Type B pancreatic cell (in vitro differentiated cells): ENCODE measurements around the gene EPB41L1. TPM values are rescaled to one million over a fixed set of nuclear protein-coding genes. Genes with fewer than 3 reads are reported as not detected.

Source experiments
- DNase-seq: peaks from one replicate; pipeline ENCODE4 v3.0.0; 2021; ENCODE audit warnings: mixed read lengths; ENCODE audit not compliant: unreplicated experiment; ENCODE audit errors: extremely low spot score
- H3K27ac Mint-ChIP-seq: 2 replicates; pipeline ENCODE4 v1.8.0; 2021; ENCODE audit warnings: mild to moderate bottlenecking, mixed read lengths
- H3K27me3 Mint-ChIP-seq: 2 replicates; pipeline ENCODE4 v1.8.0; 2021; ENCODE audit warnings: mixed read lengths
- H3K36me3 Mint-ChIP-seq: 2 replicates; pipeline ENCODE4 v1.8.0; 2021; ENCODE audit warnings: mixed read lengths
- H3K4me1 Mint-ChIP-seq: one replicate; pipeline ENCODE4 v1.8.0; 2021; ENCODE audit warnings: mixed read lengths; ENCODE audit not compliant: unreplicated experiment
- H3K4me3 Mint-ChIP-seq: 2 replicates; pipeline ENCODE4 v1.8.0; 2021; ENCODE audit warnings: mild to moderate bottlenecking, mixed read lengths
- H3K9me3 Mint-ChIP-seq: 2 replicates; pipeline ENCODE4 v1.8.0; 2021; ENCODE audit warnings: mixed read lengths
- total RNA-seq: library from RNA; stranded (reverse); gene quantifications from 2 replicates; pipeline ENCODE4 v1.2.1, GENCODE V29; 2021; ENCODE audit warnings: low replicate concordance
- TF ChIP-seq, protein P1 (sequence below): fragments of 200-600 bp; sonication (generic); conservative IDR thresholded peaks from 2 replicates; pipeline ENCODE4 v1.5.0; 2021; ENCODE audit warnings: antibody characterized with exemption, mild to moderate bottlenecking

Gene EPB41L1
- total RNA-seq, 1 donor from 2014 or later = 68.1 TPM

DNA sequence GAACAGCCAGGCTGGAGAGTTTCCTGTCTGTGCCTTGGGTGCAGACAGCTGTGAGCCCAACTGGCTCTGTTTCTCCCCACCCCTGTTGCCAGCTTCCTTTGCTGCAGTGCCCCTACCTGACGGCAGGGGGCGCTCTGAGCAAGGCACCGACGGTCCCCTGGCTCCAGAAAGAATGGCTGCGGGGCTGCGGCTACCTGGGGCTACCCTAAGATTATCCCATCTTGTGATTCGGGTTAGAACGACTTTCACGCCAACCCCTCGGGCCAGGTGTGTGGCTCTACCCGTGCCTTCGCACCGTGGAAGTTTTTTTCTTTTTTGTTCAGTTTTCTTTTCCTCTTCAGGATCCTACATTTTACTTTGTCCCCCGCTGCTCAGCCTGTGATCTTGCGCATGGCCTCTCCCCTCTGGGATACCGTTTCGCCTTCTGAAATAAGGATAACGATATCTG lies 48.4 kb downstream of the EPB41L1 start:
- H3K36me3 Mint-ChIP-seq = peaks cover 3% of the 10 kb centered on the region
- H3K4me1 Mint-ChIP-seq = peaks cover 4% of the 10 kb centered on the region
- TF ChIP-seq, protein P1, sequence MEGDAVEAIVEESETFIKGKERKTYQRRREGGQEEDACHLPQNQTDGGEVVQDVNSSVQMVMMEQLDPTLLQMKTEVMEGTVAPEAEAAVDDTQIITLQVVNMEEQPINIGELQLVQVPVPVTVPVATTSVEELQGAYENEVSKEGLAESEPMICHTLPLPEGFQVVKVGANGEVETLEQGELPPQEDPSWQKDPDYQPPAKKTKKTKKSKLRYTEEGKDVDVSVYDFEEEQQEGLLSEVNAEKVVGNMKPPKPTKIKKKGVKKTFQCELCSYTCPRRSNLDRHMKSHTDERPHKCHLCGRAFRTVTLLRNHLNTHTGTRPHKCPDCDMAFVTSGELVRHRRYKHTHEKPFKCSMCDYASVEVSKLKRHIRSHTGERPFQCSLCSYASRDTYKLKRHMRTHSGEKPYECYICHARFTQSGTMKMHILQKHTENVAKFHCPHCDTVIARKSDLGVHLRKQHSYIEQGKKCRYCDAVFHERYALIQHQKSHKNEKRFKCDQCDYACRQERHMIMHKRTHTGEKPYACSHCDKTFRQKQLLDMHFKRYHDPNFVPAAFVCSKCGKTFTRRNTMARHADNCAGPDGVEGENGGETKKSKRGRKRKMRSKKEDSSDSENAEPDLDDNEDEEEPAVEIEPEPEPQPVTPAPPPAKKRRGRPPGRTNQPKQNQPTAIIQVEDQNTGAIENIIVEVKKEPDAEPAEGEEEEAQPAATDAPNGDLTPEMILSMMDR = peak; percentile 98
- H3K4me3 Mint-ChIP-seq = no peak overlapping the region
- H3K9me3 Mint-ChIP-seq = no peaks in the 10 kb centered on the region
- peak; percentile 81 for DNase-seq
- H3K27ac Mint-ChIP-seq = no peak overlapping the region
- H3K27me3 Mint-ChIP-seq = no peaks in the 10 kb centered on the region

DNA sequence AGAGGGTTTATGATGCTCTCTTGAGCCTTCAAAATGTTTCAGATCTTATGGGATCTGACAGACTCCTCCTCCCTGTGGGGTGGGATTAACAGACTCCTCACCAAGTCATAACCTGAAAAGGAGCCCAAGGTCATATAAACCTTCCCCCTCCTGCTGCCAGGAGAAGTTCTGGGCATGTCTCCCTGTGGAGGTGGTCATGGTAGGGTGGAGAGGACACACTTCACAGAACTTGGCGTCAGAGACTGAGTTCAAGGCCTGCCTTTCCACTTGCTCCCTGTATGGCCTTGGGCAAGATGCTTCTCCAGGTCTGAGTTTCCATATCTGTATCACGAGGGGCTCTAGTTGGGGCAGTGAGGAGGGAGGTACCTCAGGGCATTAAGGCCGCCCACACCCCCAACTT lies 49.3 kb downstream of the EPB41L1 start:
- DNase-seq = no peak
- H3K36me3 Mint-ChIP-seq = peaks cover 3% of the 10 kb centered on the region
- no peak overlapping the region for H3K4me3 Mint-ChIP-seq
- TF ChIP-seq, protein P1 = no peak
- peaks cover 4% of the 10 kb centered on the region for H3K4me1 Mint-ChIP-seq
- H3K9me3 Mint-ChIP-seq = no peaks in the 10 kb centered on the region
- no peaks in the 10 kb centered on the region for H3K27me3 Mint-ChIP-seq
- no peak overlapping the region for H3K27ac Mint-ChIP-seq

DNA sequence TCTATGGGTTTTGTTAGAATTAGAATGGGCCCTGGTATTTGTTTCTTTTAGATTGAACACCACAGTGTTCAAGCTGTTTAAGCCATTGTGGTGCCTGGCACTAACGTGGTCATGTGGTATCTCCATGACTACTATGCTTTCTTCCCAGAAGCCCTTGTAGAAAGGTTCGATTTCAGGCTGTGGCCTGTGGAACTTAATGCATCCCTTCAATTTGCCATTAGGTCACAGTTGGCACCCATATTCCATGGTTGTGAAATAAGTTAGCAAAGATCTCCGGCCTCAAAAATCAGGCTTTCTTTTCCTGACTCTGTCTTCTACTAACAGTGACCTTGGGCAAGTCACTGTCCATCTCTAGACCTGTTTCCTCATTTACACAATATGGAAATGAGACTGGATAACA lies 50.5 kb downstream of the EPB41L1 start:
- no peaks in the 10 kb centered on the region for H3K9me3 Mint-ChIP-seq
- no peak for DNase-seq
- peaks cover 3% of the 10 kb centered on the region for H3K36me3 Mint-ChIP-seq
- H3K27me3 Mint-ChIP-seq = no peaks in the 10 kb centered on the region
- H3K4me1 Mint-ChIP-seq = peaks cover 5% of the 10 kb centered on the region
- H3K4me3 Mint-ChIP-seq = no peak overlapping the region
- H3K27ac Mint-ChIP-seq = no peak overlapping the region
- TF ChIP-seq, protein P1 = no peak

DNA sequence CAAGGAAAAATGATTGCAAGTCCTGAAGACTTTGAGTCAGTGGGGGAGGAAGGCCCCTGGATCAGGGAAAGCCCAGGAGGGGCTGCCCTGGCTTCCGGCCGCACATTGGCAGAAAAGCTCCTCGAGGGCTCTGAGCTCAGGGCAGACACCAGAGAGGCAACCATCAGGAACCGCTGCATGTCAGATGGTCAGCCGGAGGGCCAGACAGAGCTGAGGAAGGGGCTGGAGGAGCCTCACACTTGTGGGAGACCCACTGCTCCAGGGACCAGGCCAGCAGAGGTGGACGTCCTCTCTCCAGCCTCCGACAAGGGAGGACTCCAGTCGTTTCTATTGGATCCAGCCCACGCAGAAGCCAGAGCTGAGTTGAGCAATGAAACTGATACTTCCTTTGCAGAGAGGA lies 51.5 kb downstream of the EPB41L1 start:
- no peaks in the 10 kb centered on the region for H3K9me3 Mint-ChIP-seq
- TF ChIP-seq, protein P1 = no peak
- no peak for DNase-seq
- H3K4me3 Mint-ChIP-seq = no peak overlapping the region
- no peak overlapping the region for H3K27ac Mint-ChIP-seq
- H3K36me3 Mint-ChIP-seq = peaks cover 3% of the 10 kb centered on the region
- peaks cover 14% of the 10 kb centered on the region for H3K4me1 Mint-ChIP-seq
- no peaks in the 10 kb centered on the region for H3K27me3 Mint-ChIP-seq

DNA sequence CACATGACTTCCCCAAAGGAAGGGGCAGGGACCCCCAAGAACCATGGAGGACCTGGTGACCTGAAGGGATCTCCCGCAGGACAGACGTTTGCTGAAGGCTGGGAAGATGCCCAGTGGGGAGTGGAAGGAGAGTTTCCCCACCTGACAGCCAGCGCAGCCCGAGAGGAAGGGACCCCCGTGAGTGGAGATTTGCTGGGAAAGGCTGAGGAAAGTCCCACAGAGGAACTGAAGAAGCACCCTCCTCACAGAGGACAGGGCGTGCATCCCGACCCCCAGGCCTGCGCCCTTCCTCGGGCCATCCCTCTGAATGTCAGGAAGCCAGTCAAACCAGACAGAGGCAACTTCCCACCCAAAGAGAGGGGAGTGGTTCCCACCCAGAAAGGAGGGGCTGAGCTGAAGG lies 52.1 kb downstream of the EPB41L1 start:
- no peak for DNase-seq
- Mint-ChIP-seq H3K27me3 (no peaks in the 10 kb centered on the region), H3K4me1 (peaks cover 14% of the 10 kb centered on the region), H3K36me3 (peaks cover 3% of the 10 kb centered on the region), H3K9me3 (no peaks in the 10 kb centered on the region), H3K4me3 (no peak overlapping the region), H3K27ac (no peak overlapping the region)
- TF ChIP-seq, protein P1 = no peak

DNA sequence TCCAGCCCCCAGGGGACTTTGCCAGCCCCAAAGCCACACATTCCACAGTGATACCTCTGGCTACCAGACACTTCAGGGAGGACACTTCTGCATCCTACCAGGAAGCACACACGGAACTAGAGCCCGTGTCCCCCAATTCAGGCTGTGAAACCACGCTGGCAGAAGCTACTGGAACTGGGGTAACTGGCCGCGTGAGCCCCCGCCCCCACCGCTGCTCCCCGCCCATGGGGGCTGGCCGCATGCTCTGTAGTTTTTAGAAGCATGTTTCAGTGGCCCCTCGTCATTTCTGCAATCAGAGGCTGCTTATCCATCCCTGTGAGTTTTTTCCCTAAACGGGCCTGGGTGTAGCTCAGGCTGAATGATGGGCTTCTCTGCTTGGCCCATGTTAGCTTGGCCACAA lies 53.1 kb downstream of the EPB41L1 start:
- Mint-ChIP-seq H3K27ac (no peak overlapping the region), H3K36me3 (peaks cover 3% of the 10 kb centered on the region), H3K4me1 (peaks cover 14% of the 10 kb centered on the region), H3K4me3 (no peak overlapping the region), H3K9me3 (no peaks in the 10 kb centered on the region), H3K27me3 (no peaks in the 10 kb centered on the region)
- no peak for DNase-seq
- TF ChIP-seq, protein P1 = no peak
